ENCODE data around the gene KAZN.

The KAZN gene

GRCh38 chr1:14921057-14921456 is 322.6 kb downstream of the KAZN start:
- Histone ChIP-seq H3K27ac (ENCODE audit: low read depth, low read length) (no peak overlapping the region), H3K4me1 (ENCODE audit: control insufficient read depth in 1 of 2, insufficient read depth in 2 of 2, low read length in 2 of 2) (peaks cover 5 to 7% of the 10 kb centered on the region in 2 donors), H3K36me3 (ENCODE audit: control insufficient read depth in 1 of 2, insufficient read depth in 2 of 2, low read length in 2 of 2) (no peaks in the 10 kb centered on the region), H3K4me3 (ENCODE audit: low read depth in 1 of 2, low read length in 2 of 2) (no peak overlapping the region), H3K9me3 (ENCODE audit: control insufficient read depth in 1 of 2, low read length in 2 of 2) (no peaks in the 10 kb centered on the region), H3K9ac (ENCODE audit: low read depth in 1 of 2, low read length in 2 of 2) (no peak overlapping the region), H3K27me3 (ENCODE audit: control insufficient read depth in 1 of 2, insufficient read depth in 2 of 2, low read length in 2 of 2) (peaks cover 13 to 18% of the 10 kb centered on the region in 2 donors)

GRCh38 chr1:14922942-14923726 is 324.6 kb downstream of the KAZN start:
- Histone ChIP-seq H3K36me3 (ENCODE audit: control insufficient read depth in 1 of 2, insufficient read depth in 2 of 2, low read length in 2 of 2) (no peaks in the 10 kb centered on the region), H3K9me3 (ENCODE audit: control insufficient read depth in 1 of 2, low read length in 2 of 2) (no peaks in the 10 kb centered on the region), H3K27ac (ENCODE audit: low read depth, low read length) (no peak overlapping the region), H3K9ac (ENCODE audit: low read depth in 1 of 2, low read length in 2 of 2) (no peak overlapping the region), H3K27me3 (ENCODE audit: control insufficient read depth in 1 of 2, insufficient read depth in 2 of 2, low read length in 2 of 2) (peaks cover 20 to 31% of the 10 kb centered on the region in 2 donors), H3K4me3 (ENCODE audit: low read depth in 1 of 2, low read length in 2 of 2) (peak overlapping the region in 1 of 2 donors; percentile 43), H3K4me1 (ENCODE audit: control insufficient read depth in 1 of 2, insufficient read depth in 2 of 2, low read length in 2 of 2) (peaks cover 5 to 7% of the 10 kb centered on the region in 2 donors)

GRCh38 chr1:14923727-14924452 is 325.4 kb downstream of the KAZN start:
- H3K9me3 ChIP-seq (ENCODE audit: control insufficient read depth in 1 of 2, low read length in 2 of 2) = no peaks in the 10 kb centered on the region
- peak overlapping the region; percentile 32 for H3K27ac ChIP-seq (ENCODE audit: low read depth, low read length)
- H3K27me3 ChIP-seq (ENCODE audit: control insufficient read depth in 1 of 2, insufficient read depth in 2 of 2, low read length in 2 of 2) = peaks cover 20 to 31% of the 10 kb centered on the region in 2 donors
- H3K4me1 ChIP-seq (ENCODE audit: control insufficient read depth in 1 of 2, insufficient read depth in 2 of 2, low read length in 2 of 2) = peaks cover 5 to 7% of the 10 kb centered on the region in 2 donors
- no peaks in the 10 kb centered on the region for H3K36me3 ChIP-seq (ENCODE audit: control insufficient read depth in 1 of 2, insufficient read depth in 2 of 2, low read length in 2 of 2)
- no peak overlapping the region for H3K9ac ChIP-seq (ENCODE audit: low read depth in 1 of 2, low read length in 2 of 2)
- peak overlapping the region in 1 of 2 donors; percentile 43 for H3K4me3 ChIP-seq (ENCODE audit: low read depth in 1 of 2, low read length in 2 of 2)

DNA sequence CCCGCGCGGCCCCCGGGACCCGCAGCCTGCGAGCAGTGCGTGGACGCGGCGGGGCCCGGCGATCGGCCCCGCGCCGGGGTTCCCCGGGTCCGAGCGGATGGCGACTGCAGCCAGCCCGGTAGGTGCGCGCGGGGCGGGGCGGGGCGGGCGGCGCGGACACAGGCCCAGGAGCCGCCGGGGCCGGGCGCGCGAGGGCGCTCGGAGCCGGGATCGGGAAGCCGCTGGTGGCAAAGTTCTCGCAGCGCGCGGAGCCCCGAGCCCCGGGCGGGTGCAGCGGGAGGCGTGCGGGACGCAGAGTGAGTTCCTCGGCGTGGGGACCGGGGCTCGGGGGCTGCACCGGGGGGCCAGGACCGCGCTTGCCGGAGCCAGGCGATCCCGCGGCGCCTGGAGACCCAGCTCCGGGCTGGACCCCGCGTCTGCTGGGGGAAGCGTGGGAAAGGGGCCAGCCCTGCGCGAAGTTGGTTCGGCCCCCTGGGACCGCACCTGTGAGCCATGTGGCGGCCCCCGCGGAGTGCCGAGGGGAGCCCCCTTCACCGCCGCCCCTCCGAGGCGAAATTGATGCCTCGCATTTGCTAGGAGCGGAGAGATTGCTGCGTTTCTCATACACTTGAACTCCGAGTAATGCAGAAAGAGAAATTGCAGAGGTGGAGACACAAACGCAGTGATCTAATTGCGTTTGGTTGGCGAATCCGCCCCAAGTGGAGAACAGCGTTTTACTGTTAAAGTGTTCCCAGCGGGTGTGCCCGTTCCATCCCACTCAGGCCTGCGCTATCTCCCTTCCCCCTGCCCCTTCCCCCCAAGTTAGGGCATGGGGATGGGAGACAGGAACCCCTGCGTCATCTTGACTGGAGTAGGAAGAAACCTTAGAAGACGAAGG is 326.2 kb downstream of the KAZN start:
- peak overlapping the region in 1 of 2 donors; percentile 49 for H3K9ac ChIP-seq (ENCODE audit: low read depth in 1 of 2, low read length in 2 of 2)
- no peak overlapping the region for H3K27ac ChIP-seq (ENCODE audit: low read depth, low read length)
- H3K4me3 ChIP-seq (ENCODE audit: low read depth in 1 of 2, low read length in 2 of 2) = peak overlapping the region; percentile 49 to 58

DNA sequence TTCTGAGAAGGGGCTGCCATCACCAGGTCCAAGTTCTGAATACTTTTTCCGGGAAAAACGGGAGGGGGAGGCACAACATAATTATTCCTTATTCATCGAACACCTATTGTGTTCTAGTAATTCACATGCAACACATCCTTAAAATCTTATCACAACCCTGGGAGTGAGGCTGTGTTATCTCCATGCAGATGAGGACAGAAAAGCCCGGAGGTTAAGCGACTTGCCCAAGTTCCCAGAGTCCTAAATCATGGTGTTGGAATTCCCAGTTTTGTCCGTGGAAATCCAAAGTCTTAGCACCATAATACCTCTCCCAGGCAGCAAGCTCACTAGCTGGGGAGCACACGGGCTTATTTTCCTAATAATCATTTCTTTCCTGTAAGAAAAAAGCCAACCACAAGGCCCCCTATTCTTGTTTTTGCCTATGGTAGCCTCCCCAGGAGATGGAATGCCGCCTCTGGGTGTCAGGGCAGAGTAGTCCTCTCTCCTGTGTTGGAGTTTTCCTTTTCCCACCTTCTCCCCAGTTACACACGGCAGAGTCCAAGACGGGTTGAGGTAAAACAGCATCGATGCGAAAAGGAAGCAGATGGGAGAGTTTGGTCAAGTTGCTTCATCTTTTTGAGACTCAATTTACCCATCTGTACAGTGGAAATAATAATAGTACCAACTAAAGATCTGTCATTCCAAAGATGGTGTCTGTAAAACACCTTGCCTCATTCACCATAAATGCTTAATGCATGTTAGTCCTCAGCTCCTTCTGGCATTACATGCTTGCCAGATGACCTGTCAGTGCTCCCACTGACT is 327.1 kb downstream of the KAZN start:
- Histone ChIP-seq H3K27ac (ENCODE audit: low read depth, low read length) (no peak overlapping the region), H3K27me3 (ENCODE audit: control insufficient read depth in 1 of 2, insufficient read depth in 2 of 2, low read length in 2 of 2) (peaks cover 20 to 31% of the 10 kb centered on the region in 2 donors), H3K9me3 (ENCODE audit: control insufficient read depth in 1 of 2, low read length in 2 of 2) (no peaks in the 10 kb centered on the region), H3K4me3 (ENCODE audit: low read depth in 1 of 2, low read length in 2 of 2) (peak overlapping the region; percentile 49 to 58), H3K9ac (ENCODE audit: low read depth in 1 of 2, low read length in 2 of 2) (peak overlapping the region in 1 of 2 donors; percentile 49), H3K4me1 (ENCODE audit: control insufficient read depth in 1 of 2, insufficient read depth in 2 of 2, low read length in 2 of 2) (peaks cover 15 to 20% of the 10 kb centered on the region in 2 donors), H3K36me3 (ENCODE audit: control insufficient read depth in 1 of 2, insufficient read depth in 2 of 2, low read length in 2 of 2) (no peaks in the 10 kb centered on the region)

More for the DNA sequence above, 326.2 kb downstream of the KAZN start:
- Histone ChIP-seq H3K4me1 (ENCODE audit: control insufficient read depth in 1 of 2, insufficient read depth in 2 of 2, low read length in 2 of 2) (peaks cover 11 to 14% of the 10 kb centered on the region in 2 donors), H3K9me3 (ENCODE audit: control insufficient read depth in 1 of 2, low read length in 2 of 2) (no peaks in the 10 kb centered on the region), H3K27me3 (ENCODE audit: control insufficient read depth in 1 of 2, insufficient read depth in 2 of 2, low read length in 2 of 2) (peaks cover 20 to 31% of the 10 kb centered on the region in 2 donors), H3K36me3 (ENCODE audit: control insufficient read depth in 1 of 2, insufficient read depth in 2 of 2, low read length in 2 of 2) (no peaks in the 10 kb centered on the region)

- H3K9me3 ChIP-seq (ENCODE audit: control insufficient read depth in 1 of 2, low read length in 2 of 2) = no peaks in the 10 kb centered on the region
- H3K4me1 ChIP-seq (ENCODE audit: control insufficient read depth in 1 of 2, insufficient read depth in 2 of 2, low read length in 2 of 2) = peaks cover 15 to 20% of the 10 kb centered on the region in 2 donors
- H3K9ac ChIP-seq (ENCODE audit: low read depth in 1 of 2, low read length in 2 of 2) = no peak overlapping the region
- peaks cover 20 to 31% of the 10 kb centered on the region in 2 donors for H3K27me3 ChIP-seq (ENCODE audit: control insufficient read depth in 1 of 2, insufficient read depth in 2 of 2, low read length in 2 of 2)
- no peaks in the 10 kb centered on the region for H3K36me3 ChIP-seq (ENCODE audit: control insufficient read depth in 1 of 2, insufficient read depth in 2 of 2, low read length in 2 of 2)
- H3K4me3 ChIP-seq (ENCODE audit: low read depth in 1 of 2, low read length in 2 of 2) = no peak overlapping the region
- no peak overlapping the region for H3K27ac ChIP-seq (ENCODE audit: low read depth, low read length)
Measured at GRCh38 chr1:14926229-14926628, 327.7 kb downstream of the KAZN start.

DNA sequence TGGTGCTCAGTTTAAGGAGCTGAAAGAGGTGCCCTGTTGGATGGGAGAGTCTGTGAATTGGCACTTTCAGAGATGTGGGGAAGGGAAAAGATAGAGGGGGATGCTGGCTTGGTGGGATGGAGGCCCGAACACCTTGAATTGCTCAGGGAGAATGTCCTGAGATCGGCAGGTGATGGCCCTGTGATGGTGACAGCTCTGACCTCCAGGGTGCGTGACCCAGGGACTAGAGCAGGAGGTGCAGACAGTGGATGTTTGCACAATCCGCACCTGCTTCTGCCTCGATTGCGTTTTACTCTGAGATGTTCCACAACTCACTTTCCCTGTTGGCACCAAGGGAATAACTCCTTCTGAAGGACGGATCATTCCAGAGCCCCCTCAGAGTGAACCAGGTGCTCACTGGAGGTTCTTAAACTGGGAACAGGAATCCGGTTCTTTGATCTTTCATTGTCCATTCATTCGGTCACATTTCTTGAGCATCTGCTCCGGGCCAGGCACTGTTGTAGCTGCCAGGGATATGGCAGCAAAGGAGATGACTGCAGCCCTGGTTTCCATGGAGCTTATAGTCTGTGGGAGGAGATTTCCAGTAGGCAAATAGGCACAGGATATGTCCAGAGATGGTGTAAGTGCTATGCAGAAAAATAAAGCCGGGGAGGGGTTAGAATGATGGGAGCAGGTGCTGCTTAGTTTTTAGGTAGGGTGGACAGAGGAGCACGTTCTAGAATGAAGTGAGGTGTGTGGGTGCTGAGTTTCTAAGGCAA is 328.5 kb downstream of the KAZN start:
- Histone ChIP-seq H3K9me3 (ENCODE audit: control insufficient read depth in 1 of 2, low read length in 2 of 2) (no peaks in the 10 kb centered on the region), H3K27ac (ENCODE audit: low read depth, low read length) (no peak overlapping the region), H3K9ac (ENCODE audit: low read depth in 1 of 2, low read length in 2 of 2) (no peak overlapping the region), H3K27me3 (ENCODE audit: control insufficient read depth in 1 of 2, insufficient read depth in 2 of 2, low read length in 2 of 2) (peaks cover 20 to 31% of the 10 kb centered on the region in 2 donors), H3K4me3 (ENCODE audit: low read depth in 1 of 2, low read length in 2 of 2) (no peak overlapping the region), H3K36me3 (ENCODE audit: control insufficient read depth in 1 of 2, insufficient read depth in 2 of 2, low read length in 2 of 2) (no peaks in the 10 kb centered on the region), H3K4me1 (ENCODE audit: control insufficient read depth in 1 of 2, insufficient read depth in 2 of 2, low read length in 2 of 2) (peaks cover 15 to 20% of the 10 kb centered on the region in 2 donors)

DNA sequence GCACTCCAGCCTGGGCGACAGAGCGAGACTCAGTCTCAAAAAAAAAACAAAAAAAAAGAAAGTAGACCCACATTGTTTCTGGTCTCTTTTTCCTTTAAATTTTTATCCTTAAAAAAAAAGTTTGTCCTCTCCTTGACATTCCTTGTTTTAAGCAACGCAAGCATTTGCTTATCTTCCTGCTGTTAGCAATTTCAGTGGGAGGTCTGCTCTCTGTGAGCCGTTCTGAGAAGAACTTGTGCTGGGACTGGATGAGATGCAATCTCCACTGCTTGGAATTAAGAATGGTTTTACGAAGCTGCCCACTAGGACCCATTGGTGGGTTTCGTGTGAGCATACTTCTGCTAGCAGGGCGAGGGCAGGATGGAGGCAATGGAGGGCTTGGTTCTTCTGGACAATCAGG is 329.9 kb downstream of the KAZN start:
- Histone ChIP-seq H3K9ac (ENCODE audit: low read depth in 1 of 2, low read length in 2 of 2) (no peak overlapping the region), H3K27ac (ENCODE audit: low read depth, low read length) (no peak overlapping the region), H3K4me1 (ENCODE audit: control insufficient read depth in 1 of 2, insufficient read depth in 2 of 2, low read length in 2 of 2) (peaks cover 15 to 20% of the 10 kb centered on the region in 2 donors), H3K27me3 (ENCODE audit: control insufficient read depth in 1 of 2, insufficient read depth in 2 of 2, low read length in 2 of 2) (peaks cover 20 to 29% of the 10 kb centered on the region in 2 donors), H3K4me3 (ENCODE audit: low read depth in 1 of 2, low read length in 2 of 2) (no peak overlapping the region), H3K9me3 (ENCODE audit: control insufficient read depth in 1 of 2, low read length in 2 of 2) (no peaks in the 10 kb centered on the region), H3K36me3 (ENCODE audit: control insufficient read depth in 1 of 2, insufficient read depth in 2 of 2, low read length in 2 of 2) (no peaks in the 10 kb centered on the region)
